Subcutaneous abdominal adipose tissue (tissue), 5 donors: ENCODE measurements around the gene SELENOM.
A peak's percentile ranks its signal among the peaks of the same experiment; 100 is the strongest.

Experiments used
- H3K27ac ChIP-seq: one replicate; pipeline ENCODE4 v1.7.0; 2013; ENCODE audit warnings: low read depth, mild to moderate bottlenecking, inconsistent platforms, low read length, moderate library complexity
- H3K27me3 ChIP-seq, 5 donors: one replicate each; pipeline ENCODE4 v1.7.0; 2013; ENCODE audit warnings: low read length in 5 of 5, inconsistent platforms in 1 of 5; ENCODE audit not compliant: control insufficient read depth in 5 of 5, insufficient read depth in 4 of 5
- H3K36me3 ChIP-seq, 5 donors: one replicate each; pipeline ENCODE4 v1.7.0; 2013; ENCODE audit warnings: low read length in 5 of 5; ENCODE audit not compliant: control insufficient read depth in 5 of 5, insufficient read depth in 5 of 5
- H3K4me1 ChIP-seq, 5 donors: one replicate each; pipeline ENCODE4 v1.7.0; 2013; ENCODE audit warnings: low read length in 5 of 5, mild to moderate bottlenecking in 3 of 5, moderate library complexity in 1 of 5; ENCODE audit not compliant: control insufficient read depth in 5 of 5, insufficient read depth in 5 of 5
- H3K4me3 ChIP-seq, 5 donors: one replicate each; pipeline ENCODE4 v1.7.0; 2013; ENCODE audit warnings: low read length in 5 of 5, low read depth in 1 of 5
- H3K9ac ChIP-seq, 5 donors: one replicate each; pipeline ENCODE4 v1.7.0; 2013; ENCODE audit warnings: low read length in 5 of 5, mild to moderate bottlenecking in 4 of 5, moderate library complexity in 3 of 5
- H3K9me3 ChIP-seq, 5 donors: one replicate each; pipeline ENCODE4 v1.7.0; 2013; ENCODE audit warnings: low read length in 5 of 5; ENCODE audit not compliant: control insufficient read depth in 5 of 5
- donor health status: healthy.
- donor health status: healthy.
- donor health status: healthy.
- donor health status: healthy.
- donor health status: healthy.

The SELENOM gene

DNA sequence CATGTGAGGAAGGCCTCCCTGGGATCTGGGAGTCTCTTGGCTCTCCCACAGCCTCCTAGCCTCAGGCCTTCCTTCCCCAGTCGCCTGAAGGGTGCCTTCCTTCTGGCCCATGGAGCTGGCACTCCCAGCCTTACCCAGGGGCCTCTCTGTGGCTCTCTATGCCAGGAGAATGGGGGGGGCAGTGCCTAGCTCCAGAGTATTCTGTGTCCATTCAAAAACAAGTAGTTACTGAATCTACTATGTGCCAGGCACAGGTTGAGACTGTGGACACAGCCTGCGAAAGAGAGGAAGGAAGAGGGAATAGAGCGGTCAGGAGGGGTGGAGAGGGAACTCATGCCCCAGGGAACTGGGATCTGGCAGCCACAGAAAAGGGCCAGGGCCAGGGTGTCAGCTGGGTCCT lies 35.7 kb upstream of the SELENOM start:
- no peaks in the 10 kb centered on the region for H3K36me3 ChIP-seq
- peak overlapping the region in 1 of 5 donors; percentile 15 for H3K9ac ChIP-seq
- H3K4me3 ChIP-seq = no peak overlapping the region
- H3K27ac ChIP-seq = no peak overlapping the region
- H3K27me3 ChIP-seq = peaks cover 11 to 22% (median 21%) of the 10 kb centered on the region in 5 donors
- peaks cover 0 to 8% (median 0%) of the 10 kb centered on the region in 5 donors for H3K4me1 ChIP-seq
- peaks cover 0 to 9% (median 0%) of the 10 kb centered on the region in 5 donors for H3K9me3 ChIP-seq

DNA sequence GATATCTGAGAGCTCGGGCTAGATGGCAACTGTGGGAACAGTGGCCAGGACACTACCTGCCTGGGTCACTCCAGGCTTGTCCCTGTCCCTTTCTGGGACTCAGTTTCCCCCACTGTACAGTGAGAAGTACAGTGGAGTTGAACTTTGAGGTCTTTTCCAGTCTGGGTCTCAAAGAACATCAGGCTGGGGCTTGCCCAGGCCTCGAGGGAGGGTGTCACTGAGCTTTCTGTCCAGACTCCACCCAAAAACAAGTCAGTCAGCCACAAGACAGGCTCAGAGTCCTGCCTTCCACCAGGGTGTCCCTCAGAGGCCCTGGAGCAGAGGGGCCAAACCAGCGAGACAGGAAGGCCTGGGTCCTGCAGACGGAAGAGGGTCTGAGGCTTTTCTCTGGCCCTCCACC lies 34.9 kb upstream of the SELENOM start:
- Histone ChIP-seq H3K27ac (no peak overlapping the region), H3K4me3 (no peak overlapping the region), H3K9ac (no peak overlapping the region), H3K4me1 (peaks cover 0 to 8% (median 0%) of the 10 kb centered on the region in 5 donors), H3K36me3 (no peaks in the 10 kb centered on the region), H3K27me3 (peaks cover 11 to 25% (median 22%) of the 10 kb centered on the region in 5 donors), H3K9me3 (peaks cover 0 to 5% (median 0%) of the 10 kb centered on the region in 5 donors)

DNA sequence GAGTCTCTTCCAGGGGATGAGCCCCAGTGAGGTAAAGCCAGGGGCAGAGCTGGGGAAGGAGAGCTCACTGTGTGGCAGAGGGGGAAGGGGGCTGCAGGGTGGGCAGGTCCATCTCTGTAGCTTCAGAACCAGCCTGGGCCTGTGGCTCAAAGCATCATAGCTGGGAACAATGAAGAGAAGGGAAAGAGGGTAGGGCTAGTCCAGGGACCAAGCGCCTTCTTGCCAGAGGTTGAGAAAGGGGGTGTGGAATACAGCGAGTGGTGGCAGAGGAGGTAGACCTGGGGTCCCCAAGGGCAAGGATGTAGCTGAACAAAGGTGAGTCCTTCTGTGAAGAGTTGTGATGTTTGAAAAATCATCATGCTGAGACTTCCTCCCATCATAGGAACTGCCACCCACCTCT lies 34.2 kb upstream of the SELENOM start:
- H3K27me3 ChIP-seq = peaks cover 11 to 29% (median 24%) of the 10 kb centered on the region in 5 donors
- H3K9ac ChIP-seq = no peak overlapping the region
- no peak overlapping the region for H3K4me3 ChIP-seq
- H3K9me3 ChIP-seq = no peaks in the 10 kb centered on the region
- H3K27ac ChIP-seq = no peak overlapping the region
- no peaks in the 10 kb centered on the region for H3K36me3 ChIP-seq
- H3K4me1 ChIP-seq = peaks cover 0 to 8% (median 0%) of the 10 kb centered on the region in 5 donors

DNA sequence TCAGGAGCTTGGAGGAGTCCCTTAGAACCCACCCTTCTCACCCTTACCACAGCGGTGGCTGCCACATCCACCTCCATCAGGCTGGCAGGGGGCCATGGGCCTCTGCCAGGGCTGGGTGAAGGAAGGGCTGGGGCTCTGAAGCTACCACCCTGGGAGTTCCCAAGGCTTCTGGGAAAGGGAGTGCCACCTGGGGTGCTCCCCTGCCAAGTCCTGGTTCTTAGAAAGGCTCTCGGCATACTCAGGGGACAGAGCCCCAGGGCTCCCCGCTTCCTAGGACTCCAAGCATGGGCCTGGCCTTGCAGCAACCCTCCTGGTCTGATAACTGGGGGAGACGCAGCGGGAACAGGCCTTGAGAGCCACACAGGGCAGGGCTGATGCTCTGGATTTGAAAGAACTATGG lies 33.4 kb upstream of the SELENOM start:
- Histone ChIP-seq H3K27ac (no peak overlapping the region), H3K4me1 (peaks cover 0 to 8% (median 0%) of the 10 kb centered on the region in 5 donors)

DNA sequence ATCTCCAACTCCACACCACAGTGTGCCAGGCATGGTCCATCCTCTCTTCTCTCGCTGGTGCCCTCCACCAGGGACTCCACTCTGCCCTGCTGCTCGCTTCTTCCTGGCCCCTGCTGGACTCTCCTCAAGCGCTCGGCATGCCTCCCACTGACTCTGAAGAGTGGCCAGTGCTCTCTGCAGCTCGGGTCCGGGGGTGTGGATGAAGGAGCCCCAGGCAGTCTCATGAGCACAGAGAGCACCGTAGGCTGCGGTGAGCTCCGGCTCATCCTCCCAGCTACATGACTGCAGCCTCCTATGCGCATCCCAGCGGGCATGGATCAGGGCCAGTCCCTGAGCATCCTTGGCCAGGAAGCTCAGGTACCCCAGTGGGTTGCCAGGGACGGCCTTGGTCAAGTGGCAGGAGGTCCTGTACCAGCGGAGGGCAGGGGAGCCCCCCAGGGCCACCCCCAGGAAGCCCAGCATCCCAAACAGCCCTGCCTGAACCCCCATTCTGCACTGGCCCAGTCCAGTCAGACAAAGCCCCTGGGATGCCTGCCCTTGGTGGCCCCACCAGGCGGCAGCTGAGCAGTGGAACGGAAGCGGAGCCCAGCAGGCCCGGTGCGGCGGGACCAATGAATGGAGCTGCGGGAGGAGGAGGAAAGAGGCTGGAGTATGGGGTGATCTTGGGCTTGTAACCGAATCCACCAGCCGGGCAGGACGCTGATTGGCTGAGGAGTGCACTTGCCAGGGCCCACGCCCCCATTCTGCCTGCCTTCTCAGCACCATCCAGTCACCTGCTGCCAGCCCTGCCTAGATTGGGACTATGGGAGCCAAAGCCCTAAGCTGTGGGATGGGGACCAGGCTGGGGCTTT lies 32.7 kb upstream of the SELENOM start, which contains the start of gene PLA2G3:
Gene PLA2G3, minus strand, starts transcription at position 643 of the 851 bp plus-strand sequence. Its CDS starts 154 bp downstream, at position 489.
- H3K4me1 ChIP-seq = peaks cover 0 to 8% (median 0%) of the 10 kb centered on the region in 5 donors
- no peak within 1 kb of the TSS for H3K9ac ChIP-seq
- peaks cover 11 to 29% (median 24%) of the 10 kb centered on the region in 5 donors for H3K27me3 ChIP-seq
- no peaks in the 10 kb centered on the region for H3K9me3 ChIP-seq
- no peak within 1 kb of the TSS for H3K4me3 ChIP-seq
- no peaks in the 10 kb centered on the region for H3K36me3 ChIP-seq
- H3K27ac ChIP-seq = no peak within 1 kb of the TSS

More for the DNA sequence above, 33.4 kb upstream of the SELENOM start:
- H3K9ac ChIP-seq = no peak overlapping the region
- no peaks in the 10 kb centered on the region for H3K36me3 ChIP-seq
- no peak overlapping the region for H3K4me3 ChIP-seq
- H3K9me3 ChIP-seq = no peaks in the 10 kb centered on the region
- H3K27me3 ChIP-seq = peaks cover 11 to 29% (median 24%) of the 10 kb centered on the region in 5 donors

DNA sequence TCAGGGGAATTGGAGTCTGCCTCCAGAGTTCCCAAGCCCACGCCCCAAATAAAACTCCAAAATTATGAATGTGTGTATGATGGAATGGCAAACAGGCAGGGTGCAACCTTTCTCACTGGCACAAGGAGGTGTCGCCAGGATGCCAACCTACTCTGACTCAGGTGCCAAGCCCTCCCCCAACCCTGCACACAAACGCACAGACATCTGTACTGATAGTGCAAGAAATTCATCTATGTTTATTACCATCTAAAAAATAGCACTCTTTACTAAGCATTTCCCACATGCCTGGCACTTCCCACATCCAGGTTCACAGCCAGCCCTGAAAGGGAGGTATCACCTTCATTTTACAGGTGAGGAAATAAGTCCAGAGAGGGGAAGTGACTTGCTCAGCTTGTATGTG lies 31.7 kb upstream of the SELENOM start:
- Histone ChIP-seq H3K4me1 (peaks cover 0 to 8% (median 0%) of the 10 kb centered on the region in 5 donors), H3K9ac (no peak overlapping the region), H3K36me3 (no peaks in the 10 kb centered on the region), H3K4me3 (no peak overlapping the region), H3K27me3 (peaks cover 11 to 29% (median 24%) of the 10 kb centered on the region in 5 donors), H3K9me3 (no peaks in the 10 kb centered on the region), H3K27ac (no peak overlapping the region)

DNA sequence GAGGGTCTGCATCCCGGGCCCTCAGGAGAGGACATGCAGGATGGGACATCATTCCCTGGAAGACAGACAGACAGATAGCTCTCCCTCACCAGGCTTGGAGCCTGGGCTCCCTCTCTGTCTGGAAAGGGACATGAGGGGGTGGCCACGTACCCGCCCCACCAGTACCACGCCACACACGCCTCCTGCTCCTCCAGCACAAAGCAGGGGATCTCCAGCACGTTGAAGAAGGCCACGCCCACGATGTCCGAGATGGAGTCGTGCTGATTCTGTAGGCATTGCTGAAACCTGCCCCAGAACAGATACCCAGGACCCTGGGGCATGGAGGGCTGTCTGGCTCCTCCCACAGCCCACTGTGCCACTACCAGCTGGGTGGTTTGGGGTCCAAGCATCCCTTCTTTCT lies 30.8 kb upstream of the SELENOM start:
- no peaks in the 10 kb centered on the region for H3K9me3 ChIP-seq
- H3K27ac ChIP-seq = no peak overlapping the region
- H3K9ac ChIP-seq = no peak overlapping the region
- peaks cover 11 to 29% (median 24%) of the 10 kb centered on the region in 5 donors for H3K27me3 ChIP-seq
- H3K4me3 ChIP-seq = no peak overlapping the region
- peaks cover 0 to 4% (median 0%) of the 10 kb centered on the region in 5 donors for H3K4me1 ChIP-seq
- no peaks in the 10 kb centered on the region for H3K36me3 ChIP-seq

DNA sequence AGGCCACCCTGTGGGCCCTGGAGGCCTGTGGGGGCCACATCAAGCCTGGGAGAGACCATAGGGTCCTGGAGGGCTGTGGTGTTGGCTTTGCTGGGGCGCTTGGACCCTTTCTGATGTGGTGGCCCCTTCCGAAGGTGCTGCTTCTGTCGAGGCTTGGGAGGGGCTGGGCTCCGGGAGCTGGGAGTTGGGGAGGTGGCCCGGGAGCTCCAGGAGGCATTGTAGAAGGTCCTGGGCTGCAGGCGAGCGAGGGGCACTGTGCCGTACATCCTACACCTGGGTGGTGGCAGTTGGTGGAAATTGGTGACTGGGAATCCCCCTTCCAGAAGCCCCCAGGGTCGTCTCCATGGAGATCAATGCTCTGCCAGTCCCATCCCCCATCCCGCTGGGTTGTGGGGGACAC lies 30.4 kb upstream of the SELENOM start:
- peaks cover 11 to 29% (median 24%) of the 10 kb centered on the region in 5 donors for H3K27me3 ChIP-seq
- no peaks in the 10 kb centered on the region for H3K9me3 ChIP-seq
- H3K4me1 ChIP-seq = peaks cover 0 to under 1% (median 0%) of the 10 kb centered on the region in 5 donors
- no peak overlapping the region for H3K9ac ChIP-seq
- H3K36me3 ChIP-seq = no peaks in the 10 kb centered on the region
- no peak overlapping the region for H3K27ac ChIP-seq
- H3K4me3 ChIP-seq = no peak overlapping the region

DNA sequence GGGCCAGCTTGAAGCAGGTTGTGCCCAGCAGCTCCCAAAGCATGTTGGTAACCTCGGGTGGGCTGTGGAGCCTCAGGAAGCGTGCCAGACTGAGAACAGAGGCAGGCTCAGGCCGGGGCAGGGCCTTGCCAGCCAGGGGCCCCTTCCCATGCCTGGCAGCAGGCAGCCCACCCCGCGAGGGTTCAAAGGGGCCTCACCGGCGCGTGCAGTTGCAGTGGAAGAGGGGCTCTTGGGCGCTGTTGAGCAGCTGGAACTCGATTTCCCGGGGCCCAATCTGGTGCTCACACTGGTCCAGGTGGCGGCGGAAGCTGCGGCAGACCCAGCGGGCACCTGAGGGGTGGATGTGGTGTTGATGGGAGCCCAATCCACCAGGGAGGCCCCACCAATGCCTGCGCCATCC lies 29.3 kb upstream of the SELENOM start:
- no peaks in the 10 kb centered on the region for H3K4me1 ChIP-seq
- no peaks in the 10 kb centered on the region for H3K9me3 ChIP-seq
- H3K27ac ChIP-seq = no peak overlapping the region
- no peak overlapping the region for H3K4me3 ChIP-seq
- H3K9ac ChIP-seq = no peak overlapping the region
- H3K27me3 ChIP-seq = peaks cover 11 to 29% (median 24%) of the 10 kb centered on the region in 5 donors
- no peaks in the 10 kb centered on the region for H3K36me3 ChIP-seq

DNA sequence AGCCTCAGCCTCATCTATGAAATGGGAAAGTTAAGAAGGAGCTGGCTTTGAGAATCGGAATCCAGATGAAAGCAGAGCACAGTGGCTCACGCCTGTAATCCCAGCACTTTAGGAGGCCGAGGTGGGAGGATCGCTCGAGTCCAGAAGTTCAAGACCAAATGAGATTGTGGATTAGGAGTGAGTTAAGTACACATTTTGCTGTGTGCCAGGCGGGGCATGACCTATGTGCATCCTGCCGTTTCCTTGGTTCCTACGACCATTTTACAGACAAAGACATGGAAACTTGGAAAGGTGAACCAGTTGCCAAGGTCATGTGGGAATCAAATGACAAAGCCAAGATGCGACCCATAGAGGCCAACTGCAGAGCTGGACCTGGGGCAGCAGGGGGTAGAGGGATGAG lies 28.8 kb upstream of the SELENOM start:
- Histone ChIP-seq H3K9me3 (no peaks in the 10 kb centered on the region), H3K36me3 (no peaks in the 10 kb centered on the region), H3K4me1 (no peaks in the 10 kb centered on the region), H3K9ac (no peak overlapping the region), H3K27ac (no peak overlapping the region), H3K27me3 (peaks cover 11 to 29% (median 24%) of the 10 kb centered on the region in 5 donors), H3K4me3 (no peak overlapping the region)
